GM10248 (cell line): ENCODE measurements around the gene UBE2I.

Experiments
- CTCF ChIA-PET: fragments of 300-600 bp; sonication (Branson Sonifier 250); formaldehyde crosslinking; extraction: SDS; loops from one replicate; lab custom pipeline; 2021; ENCODE audit warnings: antibody characterized with exemption; lab: Yijun Ruan, JAX
- POLR2A ChIA-PET: fragments of 350-650 bp; sonication (Branson Sonifier 250); formaldehyde crosslinking; extraction: SDS; loops from one replicate; lab custom pipeline; 2020; ENCODE audit warnings: antibody characterized with exemption; lab: Yijun Ruan, JAX
- DNase-seq: peaks from one replicate; pipeline ENCODE4 v3.0.0; 2012; ENCODE audit errors: extremely low spot score
- CTCF ChIP-seq: IDR thresholded peaks from 2 replicates; pipeline ENCODE4 v1.5.1; 2012; ENCODE audit warnings: mild to moderate bottlenecking, low read depth; ENCODE audit errors: extremely low read depth, missing control alignments, control extremely low read depth

UBE2I gene

GRCh38 chr16:1318268-1318545, 8.8 kb downstream of the UBE2I start:
- CTCF ChIA-PET, result interaction anchor here (1.8 kb wide), 1 partner anchor 17 kb away, joined by 4 read pairs; no protein-coding TSS in a partner anchor
- TF ChIP-seq CTCF, result no peak
- POLR2A ChIA-PET, result no interaction called here
- DNase-seq, result no peak

DNA sequence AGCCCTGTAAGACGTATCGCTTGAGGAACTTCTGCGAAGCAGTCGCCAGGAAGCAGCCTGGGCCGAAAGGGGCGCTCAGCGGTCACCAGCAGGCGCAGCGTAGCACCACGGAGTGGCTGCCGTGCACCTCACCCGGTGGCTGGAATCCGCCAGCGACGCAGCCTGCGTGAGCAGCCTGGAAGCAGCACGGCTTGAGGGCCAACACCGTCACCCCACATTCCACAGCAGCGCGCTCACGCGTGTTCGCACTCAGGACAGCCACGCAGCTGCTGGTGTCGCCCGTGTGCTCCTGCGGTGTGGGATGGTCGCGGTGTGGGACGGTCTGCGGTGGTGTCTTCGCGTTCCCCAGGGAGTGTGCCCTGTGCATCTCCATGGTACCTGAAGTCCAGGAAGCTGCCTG, 9.6 kb downstream of the UBE2I start:
- POLR2A ChIA-PET, result no interaction called here
- TF ChIP-seq CTCF, result no peak
- no peak for DNase-seq
- CTCF ChIA-PET, result interaction anchor here (1.8 kb wide), 1 partner anchor 18 kb away, joined by 4 read pairs; no protein-coding TSS in a partner anchor

GRCh38 chr16:1320097-1320496, 10.7 kb downstream of the UBE2I start:
- TF ChIP-seq CTCF, result no peak
- POLR2A ChIA-PET, result no interaction called here
- no peak for DNase-seq
- CTCF ChIA-PET, result interaction anchor here (1.0 kb wide), 1 partner anchor 17 kb away, joined by 3 read pairs; no protein-coding TSS in a partner anchor

- no peak for DNase-seq
- ChIA-PET CTCF (interaction anchor here (1.0 kb wide), 1 partner anchor 16 kb away, joined by 3 read pairs; no protein-coding TSS in a partner anchor), POLR2A (no interaction called here)
- no peak for TF ChIP-seq CTCF
These were observed 11.3 kb downstream of the UBE2I start for GRCh38 chr16:1320658-1321240.

DNA sequence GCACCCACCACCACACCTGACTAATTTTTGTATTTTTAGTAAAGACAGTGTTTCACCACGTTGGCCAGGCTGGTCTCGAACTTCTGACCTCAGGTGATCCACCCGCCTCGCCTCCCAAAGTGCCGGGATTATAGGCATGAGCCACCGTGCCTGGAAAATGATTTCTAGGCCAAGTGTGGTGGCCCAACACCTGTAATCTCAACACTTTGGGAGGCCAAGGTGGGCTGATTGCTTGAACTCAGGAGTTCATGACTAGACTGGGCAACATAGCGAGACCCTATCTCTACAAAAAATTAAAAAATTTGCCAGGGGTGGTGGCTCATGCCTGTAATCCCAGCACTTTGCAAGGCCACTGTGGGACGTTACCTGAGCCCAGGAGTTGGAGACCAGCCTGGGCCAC, 13.0 kb downstream of the UBE2I start:
- ChIA-PET CTCF (no interaction called here), POLR2A (no interaction called here)
- no peak for DNase-seq
- TF ChIP-seq CTCF, result no peak

GRCh38 chr16:1323296-1324239, 14.1 kb downstream of the UBE2I start:
- CTCF ChIA-PET, result interaction anchor here (0.7 to 1.6 kb wide), 4 partner anchors 9 to 22 kb away, joined by 3 to 4 read pairs (median 3); no protein-coding TSS in a partner anchor
- POLR2A ChIA-PET, result no interaction called here

More at GRCh38 chr16:1323296-1324239, 14.1 kb downstream of the UBE2I start:
- no peak for TF ChIP-seq CTCF
- no peak for DNase-seq
